SK-N-SH treated with all-trans-retinoic acid at 6 μM for 48 hours (cell line): ENCODE data around the gene SMIM14.

Experiments used
- ARNTL ChIP-seq: fragments of 450-650 bp; formaldehyde crosslinking; IDR thresholded peaks from 2 replicates; pipeline ENCODE4 v1.5.0; 2020; ENCODE audit warnings: low read depth, mild to moderate bottlenecking, moderate library complexity, borderline replicate concordance
- CREB5 ChIP-seq: fragments of 250-450 bp; sonication (Bioruptor Pico); IDR thresholded peaks from 2 replicates; pipeline ENCODE4 v1.5.1; 2020; ENCODE audit warnings: low read depth, mild to moderate bottlenecking, moderate library complexity
- CSRNP3 ChIP-seq: fragments of 250-450 bp; sonication (Bioruptor Pico); IDR thresholded peaks from 2 replicates; pipeline ENCODE4 v1.5.1; 2021; ENCODE audit warnings: mild to moderate bottlenecking, moderate library complexity
- OSR1 ChIP-seq: fragments of 250-450 bp; sonication (Bioruptor Pico); IDR thresholded peaks from 2 replicates; pipeline ENCODE4 v1.8.0; 2022; ENCODE audit warnings: moderate library complexity, mild to moderate bottlenecking, inconsistent platforms
- PATZ1 ChIP-seq: fragments of 250-450 bp; sonication (Bioruptor Pico); IDR thresholded peaks from 2 replicates; pipeline ENCODE4 v1.8.0; 2020; ENCODE audit warnings: mild to moderate bottlenecking, moderate library complexity, borderline replicate concordance
- PPARA ChIP-seq: fragments of 250-450 bp; sonication (Bioruptor Pico); IDR thresholded peaks from 2 replicates; pipeline ENCODE4 v1.5.0; 2020; ENCODE audit warnings: mild to moderate bottlenecking, borderline replicate concordance
- TCF4 ChIP-seq: fragments of 250-450 bp; sonication (Bioruptor Pico); IDR thresholded peaks from 2 replicates; pipeline ENCODE4 v1.8.0; 2021; ENCODE audit warnings: mild to moderate bottlenecking, moderate library complexity, borderline replicate concordance
- TOX ChIP-seq: fragments of 250-450 bp; sonication (Bioruptor Pico); IDR thresholded peaks from 2 replicates; pipeline ENCODE4 v1.8.0; 2021; ENCODE audit warnings: mild to moderate bottlenecking, moderate library complexity, borderline replicate concordance
- TSHZ2 ChIP-seq: fragments of 250-450 bp; sonication (Bioruptor Pico); IDR thresholded peaks from 2 replicates; pipeline ENCODE4 v1.5.0; 2020; ENCODE audit warnings: mild to moderate bottlenecking, moderate library complexity
- ZC3H10 ChIP-seq: fragments of 250-450 bp; sonication (Bioruptor Pico); IDR thresholded peaks from 2 replicates; pipeline ENCODE4 v1.5.1; 2021; ENCODE audit warnings: mild to moderate bottlenecking, moderate library complexity
- ZFP30 ChIP-seq: fragments of 450-650 bp; formaldehyde crosslinking; IDR thresholded peaks from 2 replicates; pipeline ENCODE4 v1.5.0; 2022; ENCODE audit warnings: mild to moderate bottlenecking, moderate library complexity
- ZNF70 ChIP-seq: fragments of 450-650 bp; formaldehyde crosslinking; IDR thresholded peaks from 2 replicates; pipeline ENCODE4 v1.5.0; 2020; ENCODE audit warnings: mild to moderate bottlenecking, moderate library complexity

- TF ChIP-seq CSRNP3 (CRISPR knock-in tag): no peak
- TF ChIP-seq ZNF70: no peak
- no peak for TF ChIP-seq OSR1 (CRISPR knock-in tag)
- TF ChIP-seq ARNTL (CRISPR knock-in tag): no peak
- no peak for TF ChIP-seq PPARA (CRISPR knock-in tag)
- TF ChIP-seq PATZ1 (CRISPR knock-in tag): no peak
- no peak for TF ChIP-seq CREB5 (CRISPR knock-in tag)
- no peak for TF ChIP-seq TCF4 (CRISPR knock-in tag)
- TF ChIP-seq TOX: no peak
- no peak for TF ChIP-seq ZFP30 (CRISPR knock-in tag)
- TF ChIP-seq ZC3H10 (CRISPR knock-in tag): no peak
- no peak for TF ChIP-seq TSHZ2
Observed at GRCh38 chr4:39544580-39545315, 93.9 kb downstream of the SMIM14 start.
